H1 (cell line): ENCODE measurements around the gene CAMTA1. TPM values are rescaled to one million over a fixed set of nuclear protein-coding genes. Genes with fewer than 3 reads are reported as not detected.

ENCODE experiments used
- CTCF ChIA-PET: fragments of 300-600 bp; sonication (Branson Sonifier 250); formaldehyde crosslinking; loops from one replicate; lab custom pipeline; 2021; ENCODE audit not compliant: partially characterized antibody; lab: Charles Lee
- POLR2A ChIA-PET: fragments of 300-600 bp; sonication (Branson Sonifier 250); formaldehyde crosslinking; loops from one replicate; lab custom pipeline; 2021; ENCODE audit warnings: inconsistent platforms; ENCODE audit not compliant: partially characterized antibody; lab: Charles Lee
- DNase-seq, 2 experiments: peaks; one replicate each; pipeline versions ENCODE4 v3.0.0 to v3.0.0-alpha.2; 2010 to 2022; ENCODE audit warnings: low spot score in 2 of 2, low read depth in 1 of 2, mixed read lengths in 1 of 2
- FAIRE-seq: peaks from 2 replicates; lab custom pipeline; 2011; peaks lifted over from hg19 to GRCh38; lab: Jason Lieb, UNC
- H2AFZ ChIP-seq: 2 replicates; pipeline ENCODE4 v1.8.1; 2012; ENCODE audit warnings: low read length, inconsistent platforms
- H2AK5ac ChIP-seq: 2 replicates; pipeline ENCODE4 v1.6.1; 2013; ENCODE audit warnings: low read depth, low read length
- H2BK120ac ChIP-seq: replicated peaks from 2 replicates; pipeline ENCODE3; 2013; ENCODE audit warnings: low read depth, low read length, inconsistent platforms
- H2BK12ac ChIP-seq: 2 replicates; pipeline ENCODE4 v1.6.1; 2013; ENCODE audit warnings: low read depth, low read length
- H2BK15ac ChIP-seq: 2 replicates; pipeline ENCODE4 v1.6.1; 2013; ENCODE audit warnings: low read length
- H2BK20ac ChIP-seq: 2 replicates; pipeline ENCODE4 v1.6.1; 2013; ENCODE audit warnings: low read length
- H2BK5ac ChIP-seq: 2 replicates; pipeline ENCODE4 v1.6.1; 2013; ENCODE audit warnings: low read depth, low read length
- H3K14ac ChIP-seq: 2 replicates; pipeline ENCODE4 v1.6.1; 2013; ENCODE audit warnings: inconsistent platforms; ENCODE audit not compliant: insufficient read length
- H3K18ac ChIP-seq: 2 replicates; pipeline ENCODE4 v1.6.1; 2013; ENCODE audit warnings: low read length; ENCODE audit errors: extremely low read depth
- H3K23ac ChIP-seq: 2 replicates; pipeline ENCODE4 v1.6.1; 2013; ENCODE audit warnings: inconsistent platforms; ENCODE audit not compliant: insufficient read length
- H3K23me2 ChIP-seq: 2 replicates; pipeline ENCODE4 v1.6.1; 2013; ENCODE audit warnings: low read depth, low read length
- H3K27ac ChIP-seq: 2 replicates; pipeline ENCODE4 v1.6.1; 2011; ENCODE audit warnings: low read depth, low read length, inconsistent platforms
- H3K27me3 ChIP-seq, 4 experiments: replicated peaks in 1 of 4; 1 replicate in 1 of 4; 2 replicates in 3 of 4; pipeline versions ENCODE4 v1.6.1 to v1.8.1; 2011 to 2013; ENCODE audit warnings: low read length in 3 of 4, mild to moderate bottlenecking in 3 of 4, inconsistent platforms in 2 of 4, mixed read lengths in 2 of 4, moderate library complexity in 1 of 4; ENCODE audit not compliant: control insufficient read depth in 3 of 4, insufficient read depth in 3 of 4; ENCODE audit errors: extremely low read depth in 1 of 4
- H3K36me3 ChIP-seq, 4 experiments: 2 replicates each; pipeline versions ENCODE4 v1.6.1 to v1.8.1; 2011 to 2013; ENCODE audit warnings: mild to moderate bottlenecking in 4 of 4, low read length in 3 of 4, moderate library complexity in 2 of 4, control low read depth in 1 of 4, inconsistent platforms in 1 of 4; ENCODE audit not compliant: insufficient read depth in 4 of 4, control insufficient read depth in 2 of 4
- H3K4ac ChIP-seq: replicated peaks from 2 replicates; pipeline ENCODE3; 2013; ENCODE audit warnings: low read length, low read depth, mixed read lengths, inconsistent platforms; ENCODE audit not compliant: insufficient read length
- H3K4me1 ChIP-seq, 4 experiments: replicated peaks in 1 of 4; 1 replicate in 1 of 4; 2 replicates in 3 of 4; pipeline versions ENCODE4 v1.6.1 to v1.8.1; 2011 to 2013; ENCODE audit warnings: low read length in 3 of 4, inconsistent platforms in 2 of 4, mixed read lengths in 1 of 4; ENCODE audit not compliant: insufficient read depth in 4 of 4, control insufficient read depth in 3 of 4
- H3K4me2 ChIP-seq, 2 experiments: 2 replicates each; pipeline versions ENCODE4 v1.6.1 to v1.8.1; 2011 to 2013; ENCODE audit warnings: low read depth in 2 of 2, low read length in 2 of 2, control low read depth in 1 of 2, inconsistent platforms in 1 of 2, mild to moderate bottlenecking in 1 of 2; ENCODE audit not compliant: insufficient read depth in 1 of 2
- H3K4me3 ChIP-seq, 4 experiments: fragments of 200-600, 300-600 bp in 1 of 4; sonication (generic), shearing (Covaris generic), sonication (Bioruptor Twin) in 1 of 4; 2 replicates each; pipeline versions ENCODE4 v1.5.1 to v1.8.1; 2011 to 2016; ENCODE audit warnings: low read length in 4 of 4, low read depth in 3 of 4, control low read depth in 2 of 4, inconsistent platforms in 2 of 4, mild to moderate bottlenecking in 2 of 4, mixed read lengths in 1 of 4, moderate library complexity in 1 of 4; ENCODE audit not compliant: insufficient read depth in 2 of 4; ENCODE audit errors: extremely low read depth in 1 of 4
- H3K56ac ChIP-seq: replicated peaks from 2 replicates; pipeline ENCODE3; 2013; ENCODE audit warnings: low read depth, mild to moderate bottlenecking, mixed read lengths, low read length, inconsistent platforms; ENCODE audit not compliant: insufficient read length
- H3K79me1 ChIP-seq: 2 replicates; pipeline ENCODE4 v1.6.1; 2013; ENCODE audit warnings: low read depth, low read length, control low read depth
- H3K79me2 ChIP-seq, 2 experiments: 2 replicates each; pipeline versions ENCODE4 v1.6.1 to v1.8.1; 2012 to 2013; ENCODE audit warnings: low read length in 2 of 2, mild to moderate bottlenecking in 2 of 2, inconsistent platforms in 1 of 2; ENCODE audit not compliant: insufficient read depth in 2 of 2, control insufficient read depth in 1 of 2
- H3K9ac ChIP-seq, 4 experiments: replicated peaks in 1 of 4; 1 replicate in 1 of 4; 2 replicates in 3 of 4; pipeline versions ENCODE4 v1.6.1 to v1.8.1; 2011 to 2013; ENCODE audit warnings: low read depth in 3 of 4, low read length in 3 of 4, control low read depth in 2 of 4, mild to moderate bottlenecking in 2 of 4, moderate library complexity in 2 of 4, inconsistent platforms in 1 of 4; ENCODE audit errors: extremely low read depth in 1 of 4
- H3K9me3 ChIP-seq, 2 experiments: 2 replicates each; pipeline versions ENCODE4 v1.6.1 to v1.8.1; 2012 to 2013; ENCODE audit warnings: mild to moderate bottlenecking in 2 of 2, moderate library complexity in 2 of 2, control low read depth in 1 of 2, inconsistent platforms in 1 of 2, low read depth in 1 of 2, low read length in 1 of 2, mixed read lengths in 1 of 2; ENCODE audit not compliant: insufficient read depth in 2 of 2
- H4K20me1 ChIP-seq, 2 experiments: replicated peaks in 1 of 2; 2 replicates each; pipeline versions ENCODE3 to v1.8.1; 2011 to 2013; ENCODE audit warnings: inconsistent platforms in 2 of 2, low read length in 2 of 2, mild to moderate bottlenecking in 1 of 2; ENCODE audit not compliant: insufficient read depth in 2 of 2, control insufficient read depth in 1 of 2
- H4K5ac ChIP-seq: 2 replicates; pipeline ENCODE4 v1.6.1; 2013; ENCODE audit warnings: low read length, low read depth, mixed read lengths, inconsistent platforms; ENCODE audit not compliant: insufficient read length
- H4K8ac ChIP-seq: 2 replicates; pipeline ENCODE4 v1.8.0; 2013; ENCODE audit warnings: mild to moderate bottlenecking, moderate library complexity, low read length, inconsistent platforms; ENCODE audit not compliant: insufficient read depth; ENCODE audit errors: extremely low read depth
- H4K91ac ChIP-seq: replicated peaks from 2 replicates; pipeline ENCODE3; 2013; ENCODE audit warnings: low read length, mixed read lengths, inconsistent platforms; ENCODE audit not compliant: insufficient read length
- BRCA1 ChIP-seq: IDR thresholded peaks from 2 replicates; pipeline ENCODE4 v1.6.1; 2012; ENCODE audit warnings: low read depth, low read length, improper control_type of control experiment
- CEBPB ChIP-seq: IDR thresholded peaks from 2 replicates; pipeline ENCODE4 v1.6.1; 2012; ENCODE audit warnings: low read depth, low read length
- CTCF ChIP-seq, 3 experiments: IDR thresholded peaks; 1 replicate in 2 of 3; 2 replicates in 1 of 3; pipeline versions ENCODE4 v1.5.1 to v1.6.1; 2011; ENCODE audit warnings: low read length in 3 of 3, mild to moderate bottlenecking in 3 of 3, inconsistent platforms in 2 of 3, low read depth in 1 of 3, moderate library complexity in 1 of 3; ENCODE audit not compliant: insufficient read depth in 1 of 3; ENCODE audit errors: control extremely low read depth in 1 of 3
- E2F6 ChIP-seq: IDR thresholded peaks from 2 replicates; pipeline ENCODE4 v1.6.1; 2012; ENCODE audit warnings: inconsistent platforms
- NANOG ChIP-seq: IDR thresholded peaks from 2 replicates; pipeline ENCODE4 v1.6.1; 2011; ENCODE audit warnings: low read length, low read depth, mild to moderate bottlenecking, inconsistent platforms; ENCODE audit not compliant: insufficient read depth, poor library complexity, severe bottlenecking
- RAD21 ChIP-seq, 2 experiments: IDR thresholded peaks in 1 of 2; conservative IDR thresholded peaks in 1 of 2; 2 replicates each; pipeline ENCODE4 v1.6.1; 2011; ENCODE audit warnings: low read depth in 2 of 2, low read length in 2 of 2, improper control_type of control experiment in 1 of 2, inconsistent platforms in 1 of 2, mild to moderate bottlenecking in 1 of 2, moderate library complexity in 1 of 2
- TBP ChIP-seq: IDR thresholded peaks from 2 replicates; pipeline ENCODE4 v1.6.1; 2011; ENCODE audit warnings: low read depth, low read length, improper control_type of control experiment
- WGBS, 2 experiments: shearing (Covaris generic) in 1 of 2; methylation state at CpG; one replicate each; pipeline versions ENCODE4 v1.1.6 to v1.1.7; 2013 to 2015; ENCODE audit warnings: low lambda C conversion rate in 2 of 2, mixed read lengths in 2 of 2, inconsistent platforms in 1 of 2, low coverage in 1 of 2, missing lambda C conversion rate in 1 of 2; ENCODE audit not compliant: insufficient replicate concordance in 2 of 2, insufficient coverage in 1 of 2, insufficient read length in 1 of 2; ENCODE audit errors: extremely low coverage in 1 of 2, missing lambda C conversion rate in 1 of 2; 5-methylcytosine and 5-hydroxymethylcytosine counted together
- polyA plus RNA-seq, 7 experiments: library from polyadenylated mRNA; depleted of rRNA in 3 of 7; stranded (reverse) in 5 of 7; unstranded in 2 of 7; fragments of >200 nt in 5 of 7; fragments of 200-250 nt in 2 of 7; gene quantifications; 1 replicate in 5 of 7; 2 replicates in 1 of 7; 4 replicates in 1 of 7; pipeline versions ENCODE4 v1.2.1 to v1.2.3, GENCODE V29; 2011 to 2013; ENCODE audit warnings: missing spikeins in 2 of 7, mixed read lengths in 2 of 7
- total RNA-seq: library from RNA; stranded (reverse); fragmentation: NEBNext Ultra II Directional; extraction: Animal tissue kit (Norgen Biotek cat#: 25700); gene quantifications from 2 replicates; pipeline ENCODE4 v1.2.1, GENCODE V29; 2021
- TF ChIP-seq, protein P1 (sequence below): IDR thresholded peaks from 2 replicates; pipeline ENCODE4 v1.6.1; 2012; ENCODE audit warnings: inconsistent platforms

CAMTA1 gene
- total and polyA plus RNA-seq, 2 of the 8 experiments (the other 6 are each of a cell fraction or from before 2014, with no cell fraction given): 65.0 to 119 TPM

DNA sequence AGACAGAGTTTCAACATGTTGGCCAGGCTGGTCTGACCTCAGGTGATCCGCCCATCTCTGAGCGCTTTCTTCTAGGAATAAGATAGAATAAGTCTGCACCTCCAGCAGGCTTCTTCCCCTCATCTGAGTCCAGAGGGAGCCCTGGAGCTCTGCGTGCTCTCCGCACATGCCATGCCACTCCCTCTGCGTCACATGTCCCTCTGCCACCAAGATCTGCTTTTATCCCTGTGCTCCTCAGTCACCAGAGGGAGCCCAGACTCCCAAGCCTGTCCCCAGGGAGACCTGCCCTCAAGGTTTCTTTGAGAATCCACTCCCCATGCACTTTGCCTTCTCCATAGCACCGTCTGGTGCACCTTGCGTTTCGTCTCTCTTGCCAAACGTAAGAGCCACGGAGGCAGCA is 213.0 kb downstream of the CAMTA1 start:
- ChIA-PET POLR2A (no interaction called here), CTCF (interaction anchor here (0.8 to 1.8 kb wide), 11 partner anchors 8 to 215 kb away, joined by 3 to 8 read pairs (median 4); no protein-coding TSS in a partner anchor)
- Histone ChIP-seq H3K14ac (no peak overlapping the region), H2BK5ac (no peak overlapping the region), H3K23ac (no peak overlapping the region), H3K36me3 (no peaks in the 10 kb centered on the region), H3K4me3 (no peak overlapping the region), H2AFZ (no peak overlapping the region), H2AK5ac (no peak overlapping the region), H3K23me2 (no peaks in the 10 kb centered on the region), H3K79me2 (no peaks in the 10 kb centered on the region), H4K5ac (peak overlapping the region; percentile 36), H2BK20ac (no peak overlapping the region), H2BK120ac (no peak overlapping the region), H3K4me2 (no peak overlapping the region; a peak in 1 of 4 replicates), H3K27ac (no peak overlapping the region), H2BK15ac (no peak overlapping the region), H3K56ac (no peak overlapping the region), H4K8ac (peak overlapping the region; percentile 57; the same call in 1 of the 2 replicates), H4K20me1 (no peaks in the 10 kb centered on the region), H2BK12ac (no peak overlapping the region), H3K4me1 (peaks cover 3 to 7% (median 5%) of the 10 kb centered on the region in 4 experiments; a peak in 6 of 7 replicates), H3K18ac (no peak overlapping the region), H3K9me3 (no peaks in the 10 kb centered on the region), H3K9ac (no peak overlapping the region), H3K79me1 (no peaks in the 10 kb centered on the region), H3K27me3 (no peaks in the 10 kb centered on the region), H3K4ac (no peak overlapping the region), H4K91ac (no peak overlapping the region)
- WGBS, 2 experiments: 64% methylated on average over 10 of the region's 10 CpGs; no CpG with 5 or more reads in 1 of the 2 experiments
- peak in 1 of 2 experiments; percentile 19 for DNase-seq
- no peak for FAIRE-seq
- TF ChIP-seq BRCA1 (no peak), CTCF (IDR thresholded peaks at IDR 0.05; ENCODE audit: control extremely low read depth in 1 of 3, insufficient read depth in 1 of 3, low read depth in 1 of 3, low read length in 3 of 3) (peak; percentile 4 to 33 (median 14); a peak in 3 of 4 replicates), CEBPB (no peak), NANOG (no peak), TBP (no peak), RAD21 (IDR thresholded peaks at IDR 0.05 in 1 of 2, conservative IDR thresholded peaks at IDR 0.05 in 1 of 2; ENCODE audit: low read depth in 2 of 2, low read length in 2 of 2) (peak in 1 of 2 experiments; percentile 8; a peak in 2 of 4 replicates), E2F6 (peak; percentile 56; the same call in 1 of the 2 replicates)
- TF ChIP-seq, protein P1, sequence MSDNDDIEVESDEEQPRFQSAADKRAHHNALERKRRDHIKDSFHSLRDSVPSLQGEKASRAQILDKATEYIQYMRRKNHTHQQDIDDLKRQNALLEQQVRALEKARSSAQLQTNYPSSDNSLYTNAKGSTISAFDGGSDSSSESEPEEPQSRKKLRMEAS: peak; percentile 89
